Right lung (tissue), 5 donors: ENCODE data around the gene DLX3. TPM values are rescaled to one million over a fixed set of nuclear protein-coding genes. Genes with fewer than 3 reads are reported as not detected.

ENCODE experiments used
- DNase-seq, 2 donors: peaks; one replicate each; pipeline ENCODE4 v3.0.0-alpha.2; 2013
- polyA plus RNA-seq, 5 donors: library from polyadenylated mRNA; unstranded; fragments of 120-200 nt; gene quantifications; one replicate each; pipeline versions ENCODE4 v1.2.1 to v1.2.3, GENCODE V29; 2013; ENCODE audit warnings: inconsistent platforms in 1 of 5, low replicate concordance in 1 of 5; ENCODE audit not compliant: insufficient read length in 5 of 5, insufficient read depth in 1 of 5

The DLX3 gene
- polyA plus RNA-seq, 5 donors = 1.4 to 1.8 (median 1.7) TPM

GRCh38 chr17:49993423-49994060, 1.5 kb downstream of the DLX3 start:
- DNase-seq = no peak

GRCh38 chr17:49992933-49993422, 2.0 kb downstream of the DLX3 start:
- no peak for DNase-seq

- no peak for DNase-seq
These were observed 2.7 kb downstream of the DLX3 start for GRCh38 chr17:49992191-49992932.

- DNase-seq = no peak
These were observed 3.6 kb downstream of the DLX3 start for GRCh38 chr17:49991409-49991808.

GRCh38 chr17:49990921-49991320, 4.1 kb downstream of the DLX3 start:
- no peak for DNase-seq

- no peak for DNase-seq
These were observed 4.7 kb downstream of the DLX3 start for GRCh38 chr17:49990331-49990730.

GRCh38 chr17:49989518-49989880, 5.5 kb downstream of the DLX3 start:
- no peak for DNase-seq

- no peak for DNase-seq
These were observed 7.2 kb downstream of the DLX3 start for GRCh38 chr17:49987681-49988441.

- DNase-seq = no peak
These were observed 7.8 kb downstream of the DLX3 start for GRCh38 chr17:49987290-49987585.

GRCh38 chr17:49986396-49987289, 8.4 kb downstream of the DLX3 start:
- no peak for DNase-seq

GRCh38 chr17:49985310-49985990, 9.6 kb downstream of the DLX3 start:
- no peak for DNase-seq

- no peak for DNase-seq
These were observed 10.2 kb downstream of the DLX3 start for GRCh38 chr17:49984776-49985175.

GRCh38 chr17:49984283-49984682, 10.7 kb downstream of the DLX3 start:
- no peak for DNase-seq

GRCh38 chr17:49980703-49981197, 14.3 kb downstream of the DLX3 start:
- DNase-seq = no peak

- DNase-seq = no peak
These were observed 15.1 kb downstream of the DLX3 start for GRCh38 chr17:49979748-49980479.

- DNase-seq = no peak
These were observed 16.5 kb downstream of the DLX3 start for GRCh38 chr17:49978501-49978900.

GRCh38 chr17:49977463-49978389, 17.3 kb downstream of the DLX3 start:
- no peak for DNase-seq

- DNase-seq = no peak
These were observed 18.2 kb downstream of the DLX3 start for GRCh38 chr17:49976828-49977202.

GRCh38 chr17:49976163-49976827, 18.7 kb downstream of the DLX3 start:
- DNase-seq = no peak
